Measurements from ENCODE around the gene NUP54. TPM values are rescaled to one million over a fixed set of nuclear protein-coding genes. Genes with fewer than 3 reads are reported as not detected.

NUP54 gene
- total RNA-seq, 1 donor from 2014 or later: 38.2 TPM

GRCh38 chr4:76087007-76087769, 61.0 kb downstream of the NUP54 start:
- no peak overlapping the region for H3K27ac ChIP-seq
- H3K9me3 ChIP-seq: no peaks in the 10 kb centered on the region
- no peak overlapping the region for H3K4me3 ChIP-seq
- intact Hi-C loops (cut with DNase I): no loop called here
- DNase-seq (no peak), ATAC-seq (peak; percentile 83)
- H3K36me3 ChIP-seq: no peaks in the 10 kb centered on the region
- TF ChIP-seq CTCF (IDR thresholded peaks at IDR 0.05): peak; percentile 34
- H3K4me1 ChIP-seq: peaks cover 9% of the 10 kb centered on the region
- no peaks in the 10 kb centered on the region for H3K27me3 ChIP-seq

- H3K36me3 ChIP-seq: no peaks in the 10 kb centered on the region
- intact Hi-C loops (cut with DNase I): no loop called here
- H3K27me3 ChIP-seq: no peaks in the 10 kb centered on the region
- DNase-seq (no peak), ATAC-seq (no peak)
- no peaks in the 10 kb centered on the region for H3K9me3 ChIP-seq
- no peak overlapping the region for H3K4me3 ChIP-seq
- no peak overlapping the region for H3K27ac ChIP-seq
- no peaks in the 10 kb centered on the region for H3K4me1 ChIP-seq
- TF ChIP-seq CTCF (IDR thresholded peaks at IDR 0.05): no peak
These were observed 63.7 kb downstream of the NUP54 start for GRCh38 chr4:76084542-76084941.

- ATAC-seq: no peak
- no peaks in the 10 kb centered on the region for H3K4me1 ChIP-seq
- H3K27me3 ChIP-seq: no peaks in the 10 kb centered on the region
- no peak for TF ChIP-seq CTCF (IDR thresholded peaks at IDR 0.05)
- H3K36me3 ChIP-seq: no peaks in the 10 kb centered on the region
- DNase-seq: no peak
- no peak overlapping the region for H3K27ac ChIP-seq
- H3K9me3 ChIP-seq: no peaks in the 10 kb centered on the region
- no peak overlapping the region for H3K4me3 ChIP-seq
- intact Hi-C loops (cut with DNase I): no loop called here
These were observed 64.7 kb downstream of the NUP54 start for GRCh38 chr4:76083386-76083988.

- Histone ChIP-seq H3K36me3 (no peaks in the 10 kb centered on the region), H3K27ac (no peak overlapping the region), H3K27me3 (no peaks in the 10 kb centered on the region), H3K4me1 (no peaks in the 10 kb centered on the region), H3K4me3 (no peak overlapping the region), H3K9me3 (no peaks in the 10 kb centered on the region)
- ATAC-seq (no peak), DNase-seq (no peak)
- intact Hi-C loops (cut with DNase I): no loop called here
- TF ChIP-seq CTCF (IDR thresholded peaks at IDR 0.05): no peak
These were observed 70.1 kb downstream of the NUP54 start for GRCh38 chr4:76078033-76078613.

GRCh38 chr4:76074993-76075600, 73.1 kb downstream of the NUP54 start:
- no peak for ATAC-seq
- Histone ChIP-seq H3K36me3 (no peaks in the 10 kb centered on the region), H3K9me3 (no peaks in the 10 kb centered on the region), H3K4me1 (no peaks in the 10 kb centered on the region), H3K27ac (no peak overlapping the region), H3K27me3 (no peaks in the 10 kb centered on the region), H3K4me3 (no peak overlapping the region)
- DNase-seq: no peak
- TF ChIP-seq CTCF (IDR thresholded peaks at IDR 0.05): no peak
- intact Hi-C loops (cut with DNase I): loop anchor here (5.0 kb wide), 1 partner anchor 78 kb away; no protein-coding TSS in a partner anchor

Data from upper lobe of right lung (tissue), 1 donor.